Trophoblast cell (in vitro differentiated cells and primary cell): ENCODE measurements around the gene RPTN.
A peak's percentile ranks its signal among the peaks of the same experiment; 100 is the strongest.

Source experiments
- DNase-seq, 2 donors: peaks; one replicate each; pipeline ENCODE4 v3.0.0-alpha.2; 2016
- H2AFZ ChIP-seq: 2 replicates; pipeline ENCODE4 v1.6.1; 2013; ENCODE audit warnings: low read length, moderate library complexity, mild to moderate bottlenecking; ENCODE audit not compliant: insufficient read depth, poor library complexity
- H2AK5ac ChIP-seq: 2 replicates; pipeline ENCODE4 v1.6.1; 2013; ENCODE audit warnings: mild to moderate bottlenecking, low read length
- H2BK120ac ChIP-seq: 2 replicates; pipeline ENCODE4 v1.6.1; 2013; ENCODE audit warnings: low read length, mild to moderate bottlenecking, moderate library complexity; ENCODE audit not compliant: insufficient read depth, poor library complexity
- H2BK12ac ChIP-seq: 2 replicates; pipeline ENCODE4 v1.6.1; 2013; ENCODE audit warnings: mild to moderate bottlenecking, low read length, moderate library complexity
- H2BK5ac ChIP-seq: 2 replicates; pipeline ENCODE4 v1.6.1; 2013; ENCODE audit warnings: low read length, low read depth, moderate library complexity, mild to moderate bottlenecking; ENCODE audit not compliant: poor library complexity
- H3K14ac ChIP-seq: 2 replicates; pipeline ENCODE4 v1.6.1; 2013; ENCODE audit warnings: mild to moderate bottlenecking, low read length
- H3K18ac ChIP-seq: 2 replicates; pipeline ENCODE4 v1.6.1; 2013; ENCODE audit warnings: mild to moderate bottlenecking, low read length
- H3K23ac ChIP-seq: 2 replicates; pipeline ENCODE4 v1.6.1; 2013; ENCODE audit warnings: low read length
- H3K27ac ChIP-seq: 2 replicates; pipeline ENCODE4 v1.5.1; 2013; ENCODE audit warnings: low read depth, mild to moderate bottlenecking, inconsistent platforms, low read length, moderate library complexity
- H3K27me3 ChIP-seq: 2 replicates; pipeline ENCODE4 v1.6.1; 2013; ENCODE audit warnings: inconsistent platforms, mild to moderate bottlenecking, low read length, moderate library complexity; ENCODE audit not compliant: insufficient read depth
- H3K36me3 ChIP-seq, 2 experiments: 1 replicate in 1 of 2; 2 replicates in 1 of 2; pipeline ENCODE4 v1.6.1; 2013; ENCODE audit warnings: low read length in 2 of 2, mild to moderate bottlenecking in 2 of 2, moderate library complexity in 1 of 2; ENCODE audit not compliant: insufficient read depth in 2 of 2, control insufficient read depth in 1 of 2
- H3K4ac ChIP-seq: 2 replicates; pipeline ENCODE4 v1.6.1; 2013; ENCODE audit warnings: low read depth, mild to moderate bottlenecking, low read length, moderate library complexity
- H3K4me1 ChIP-seq, 2 experiments: 1 replicate in 1 of 2; 2 replicates in 1 of 2; pipeline ENCODE4 v1.6.1; 2013; ENCODE audit warnings: low read length in 2 of 2, mild to moderate bottlenecking in 2 of 2, moderate library complexity in 1 of 2; ENCODE audit not compliant: insufficient read depth in 2 of 2, control insufficient read depth in 1 of 2
- H3K4me2 ChIP-seq: 2 replicates; pipeline ENCODE4 v1.6.1; 2013; ENCODE audit warnings: inconsistent platforms, mild to moderate bottlenecking, low read length, moderate library complexity
- H3K4me3 ChIP-seq: 2 replicates; pipeline ENCODE4 v1.5.1; 2013; ENCODE audit warnings: mild to moderate bottlenecking, low read depth, low read length, inconsistent platforms
- H3K79me1 ChIP-seq: one replicate; pipeline ENCODE4 v1.6.1; 2013; ENCODE audit warnings: low read length
- H3K79me2 ChIP-seq: 2 replicates; pipeline ENCODE4 v1.6.1; 2013; ENCODE audit warnings: low read length, mild to moderate bottlenecking; ENCODE audit not compliant: control insufficient read depth, insufficient read depth, poor library complexity
- H3K9ac ChIP-seq: 2 replicates; pipeline ENCODE4 v1.6.1; 2013; ENCODE audit warnings: mild to moderate bottlenecking, low read length
- H3K9me3 ChIP-seq: 2 replicates; pipeline ENCODE4 v1.6.1; 2013; ENCODE audit warnings: low read depth, mild to moderate bottlenecking, control low read depth, inconsistent platforms, low read length; ENCODE audit not compliant: insufficient read depth
- H4K12ac ChIP-seq: 2 replicates; pipeline ENCODE4 v1.6.1; 2013; ENCODE audit warnings: low read depth, mild to moderate bottlenecking, low read length, moderate library complexity
- H4K8ac ChIP-seq: 2 replicates; pipeline ENCODE4 v1.6.1; 2013; ENCODE audit warnings: low read depth, mild to moderate bottlenecking, low read length, moderate library complexity
- H4K91ac ChIP-seq: one replicate; pipeline ENCODE4 v1.6.1; 2013; ENCODE audit warnings: low read depth, mild to moderate bottlenecking, low read length, moderate library complexity
- WGBS: extraction: QIAGEN DNeasy Blood & Tissue Kit; methylation state at CpG from one replicate; pipeline ENCODE4 v1.1.7; 2013; ENCODE audit warnings: missing lambda C conversion rate; ENCODE audit not compliant: insufficient read length, insufficient coverage; ENCODE audit errors: extremely low coverage; 5-methylcytosine and 5-hydroxymethylcytosine counted together

Gene RPTN

DNA sequence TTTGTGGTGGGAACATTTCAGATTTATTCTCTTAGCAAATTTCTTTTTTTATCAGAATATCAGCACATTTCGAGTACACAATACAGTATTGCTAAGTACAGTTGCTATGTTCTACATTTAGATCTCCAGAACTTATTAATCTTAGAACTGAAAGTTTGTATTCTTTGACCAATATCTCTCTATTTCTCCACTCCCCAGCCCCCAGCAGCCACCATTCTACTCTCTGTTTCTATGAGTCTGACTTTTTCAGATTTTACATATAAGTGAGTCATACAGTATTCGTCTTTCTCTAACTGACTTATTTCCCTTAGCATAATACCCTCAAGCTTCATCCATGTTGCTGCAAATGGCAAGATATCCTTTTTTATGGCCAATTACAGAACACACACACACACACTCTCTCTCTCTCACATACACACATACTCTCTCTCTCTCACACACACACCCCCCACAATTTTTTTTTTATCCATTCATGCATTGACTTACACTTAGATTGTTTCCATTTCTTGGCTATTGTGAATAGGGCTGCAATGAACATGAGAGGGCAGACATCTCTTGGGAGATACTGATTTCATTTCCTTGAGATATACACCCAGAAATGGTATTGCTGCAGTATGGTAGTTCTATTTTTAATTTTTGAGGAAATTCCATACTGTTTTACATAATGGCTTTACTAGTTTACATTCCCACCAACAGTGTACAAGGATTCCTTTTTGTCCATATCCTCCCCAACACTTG, 15.7 kb downstream of the RPTN start:
- no peak overlapping the region for H2AFZ ChIP-seq
- no peak overlapping the region for H3K4me3 ChIP-seq
- H2BK120ac ChIP-seq = no peak overlapping the region
- H3K79me2 ChIP-seq = no peaks in the 10 kb centered on the region
- no peaks in the 10 kb centered on the region for H3K4me1 ChIP-seq
- no peak overlapping the region for H3K14ac ChIP-seq
- H3K4ac ChIP-seq = no peak overlapping the region
- no CpG with 5 or more reads among the region's 2 CpGs for WGBS
- no peak overlapping the region for H2BK12ac ChIP-seq
- no peak overlapping the region for H4K91ac ChIP-seq
- no peak overlapping the region for H3K4me2 ChIP-seq
- no peak overlapping the region for H3K27ac ChIP-seq
- no peaks in the 10 kb centered on the region for H3K27me3 ChIP-seq
- no peaks in the 10 kb centered on the region for H3K36me3 ChIP-seq
- no peak overlapping the region for H2BK5ac ChIP-seq
- no peaks in the 10 kb centered on the region for H3K79me1 ChIP-seq
- no peak overlapping the region for H4K8ac ChIP-seq
- H3K23ac ChIP-seq = no peak overlapping the region
- peaks cover 8% of the 10 kb centered on the region for H3K9me3 ChIP-seq
- no peak overlapping the region for H3K9ac ChIP-seq
- no peak for DNase-seq
- H3K18ac ChIP-seq = no peak overlapping the region
- no peak overlapping the region for H2AK5ac ChIP-seq
- no peak overlapping the region for H4K12ac ChIP-seq

DNA sequence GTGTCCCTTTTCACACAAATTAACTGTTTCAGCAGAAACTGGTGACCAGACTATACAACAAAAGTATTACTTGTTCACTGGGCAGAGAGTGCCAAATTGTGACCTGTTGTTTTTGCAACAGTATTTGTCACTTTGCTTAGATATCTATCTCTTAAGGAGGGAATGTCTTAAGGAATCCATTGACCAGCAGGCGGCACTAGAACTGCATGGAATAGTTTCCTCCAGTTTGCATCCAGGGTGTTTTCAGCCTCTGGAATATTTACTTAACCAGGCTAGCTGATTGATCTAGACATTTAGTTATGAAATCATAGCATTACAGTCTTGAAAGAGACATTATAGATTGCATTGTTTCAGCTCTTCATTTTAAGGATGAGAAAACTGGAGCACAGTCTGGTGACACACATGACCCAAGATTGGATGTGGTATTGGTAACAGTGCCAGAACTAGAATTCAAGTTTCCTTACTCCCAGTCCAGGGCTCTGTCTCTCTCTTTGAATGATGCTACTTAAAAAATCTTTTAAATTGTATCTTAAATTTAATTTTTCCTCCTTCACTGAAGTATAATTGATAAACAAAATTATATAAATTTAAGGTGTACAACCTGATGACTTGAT, 16.9 kb downstream of the RPTN start:
- Histone ChIP-seq H3K4ac (no peak overlapping the region), H4K8ac (no peak overlapping the region), H3K36me3 (no peaks in the 10 kb centered on the region), H2AFZ (no peak overlapping the region), H4K91ac (no peak overlapping the region), H3K9ac (no peak overlapping the region), H2BK120ac (no peak overlapping the region), H3K18ac (no peak overlapping the region), H4K12ac (no peak overlapping the region), H3K79me1 (no peaks in the 10 kb centered on the region), H3K4me3 (no peak overlapping the region), H3K23ac (no peak overlapping the region), H3K4me1 (no peaks in the 10 kb centered on the region), H2AK5ac (no peak overlapping the region), H3K4me2 (no peak overlapping the region), H3K27ac (no peak overlapping the region), H2BK5ac (no peak overlapping the region), H3K14ac (no peak overlapping the region), H3K9me3 (peaks cover 4% of the 10 kb centered on the region), H2BK12ac (no peak overlapping the region), H3K27me3 (no peaks in the 10 kb centered on the region), H3K79me2 (no peaks in the 10 kb centered on the region)
- DNase-seq = peak; percentile 66 to 86
- no CpG with 5 or more reads among the region's 1 CpG for WGBS

DNA sequence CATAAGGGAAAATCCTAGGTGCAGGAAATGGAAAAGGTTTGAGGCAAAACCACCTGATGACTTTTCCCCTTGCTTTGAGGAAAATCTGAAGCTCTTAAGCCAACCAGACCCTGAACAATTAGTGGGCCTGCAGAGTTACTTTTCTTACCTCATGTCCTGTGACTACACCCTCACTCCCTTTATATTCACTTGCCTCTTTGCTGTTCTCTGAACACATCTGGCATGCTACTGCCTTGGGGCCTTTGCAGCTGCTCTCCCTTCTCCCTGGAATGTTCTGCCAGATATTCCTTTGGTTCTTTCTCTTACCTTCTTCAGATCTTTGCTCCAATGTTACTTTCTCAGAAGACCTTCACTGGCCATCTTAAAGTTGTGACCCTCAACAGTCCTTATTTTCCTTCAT, 21.8 kb downstream of the RPTN start:
- no peak overlapping the region for H3K9ac ChIP-seq
- H3K27ac ChIP-seq = no peak overlapping the region
- no peaks in the 10 kb centered on the region for H3K27me3 ChIP-seq
- no peak overlapping the region for H2AK5ac ChIP-seq
- no peak for DNase-seq
- no peak overlapping the region for H4K8ac ChIP-seq
- no peak overlapping the region for H2BK12ac ChIP-seq
- H4K12ac ChIP-seq = no peak overlapping the region
- no peak overlapping the region for H3K14ac ChIP-seq
- no peaks in the 10 kb centered on the region for H3K79me2 ChIP-seq
- no peak overlapping the region for H2BK5ac ChIP-seq
- no peak overlapping the region for H3K4ac ChIP-seq
- H3K4me1 ChIP-seq = no peaks in the 10 kb centered on the region
- no peaks in the 10 kb centered on the region for H3K36me3 ChIP-seq
- H3K9me3 ChIP-seq = peaks cover 3% of the 10 kb centered on the region
- no peaks in the 10 kb centered on the region for H3K79me1 ChIP-seq
- no peak overlapping the region for H2BK120ac ChIP-seq
- no peak overlapping the region for H3K18ac ChIP-seq
- H3K4me2 ChIP-seq = no peak overlapping the region
- no peak overlapping the region for H3K23ac ChIP-seq
- no peak overlapping the region for H4K91ac ChIP-seq
- no peak overlapping the region for H2AFZ ChIP-seq
- no peak overlapping the region for H3K4me3 ChIP-seq

DNA sequence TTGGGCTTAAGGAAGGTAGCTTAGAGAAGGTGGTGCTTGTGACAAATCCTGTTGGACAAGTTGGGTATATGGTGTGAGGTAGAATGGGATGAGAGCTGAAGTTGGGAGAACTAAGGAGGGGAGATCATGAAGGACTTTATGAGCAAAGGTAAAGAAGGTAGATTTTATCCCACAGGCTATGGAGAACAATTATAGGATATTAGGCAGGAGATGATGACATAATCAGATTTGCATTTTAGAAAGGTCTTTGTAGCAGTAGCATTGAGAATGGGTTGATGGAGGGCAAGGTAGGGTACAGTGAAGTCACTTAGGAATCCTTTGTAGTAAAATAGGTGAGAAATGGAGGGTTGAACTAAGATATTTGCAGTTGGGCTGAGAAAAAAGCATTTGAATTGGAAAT, 28.8 kb downstream of the RPTN start:
- no peak overlapping the region for H3K9ac ChIP-seq
- H3K4me2 ChIP-seq = no peak overlapping the region
- no peak overlapping the region for H3K4ac ChIP-seq
- no peak overlapping the region for H4K12ac ChIP-seq
- no peak overlapping the region for H2BK120ac ChIP-seq
- no peak overlapping the region for H2AK5ac ChIP-seq
- no peak for DNase-seq
- no peaks in the 10 kb centered on the region for H3K4me1 ChIP-seq
- H3K27ac ChIP-seq = no peak overlapping the region
- H3K27me3 ChIP-seq = no peaks in the 10 kb centered on the region
- no peaks in the 10 kb centered on the region for H3K79me2 ChIP-seq
- no peak overlapping the region for H3K18ac ChIP-seq
- H4K8ac ChIP-seq = no peak overlapping the region
- no peaks in the 10 kb centered on the region for H3K36me3 ChIP-seq
- H3K23ac ChIP-seq = no peak overlapping the region
- peaks cover 6% of the 10 kb centered on the region for H3K9me3 ChIP-seq
- H3K14ac ChIP-seq = no peak overlapping the region
- H2BK12ac ChIP-seq = no peak overlapping the region
- H3K4me3 ChIP-seq = no peak overlapping the region
- no peak overlapping the region for H2BK5ac ChIP-seq
- no peaks in the 10 kb centered on the region for H3K79me1 ChIP-seq
- H2AFZ ChIP-seq = no peak overlapping the region
- H4K91ac ChIP-seq = no peak overlapping the region
